Myometrial cell (primary cell): Measurements from ENCODE around the gene CHCT1. TPM values are rescaled to one million over a fixed set of nuclear protein-coding genes. Genes with fewer than 3 reads are reported as not detected.

Source experiments
- total RNA-seq: library from RNA; depleted of rRNA; stranded (reverse); fragments of >200 nt; gene quantifications from 2 replicates; pipeline ENCODE4 v1.2.3, GENCODE V29; 2015

Gene CHCT1
- total RNA-seq: not detected in 2 replicates

GRCh38 chr17:60422162-60422665 lies at the start of gene CHCT1:
Gene CHCT1, plus strand, starts transcription at chr17:60422489. Its CDS starts 104 bp downstream, at chr17:60422593.

GRCh38 chr17:60392042-60392844 lies 30.0 kb upstream of the CHCT1 start, which contains the start of gene USP32:
Gene USP32, minus strand, starts transcription at chr17:60392133. Its CDS starts 194 bp downstream, at chr17:60391939.

Other genes starting within 250 kb of the CHCT1 start
- gene USP32, start 30.4 kb upstream of the CHCT1 start, total RNA-seq: 27.7 and 34.6 TPM in 2 replicates
- gene APPBP2, start 103.8 kb downstream of the CHCT1 start, total RNA-seq: 23.9 and 30.5 TPM in 2 replicates
- gene PPM1D, start 177.7 kb downstream of the CHCT1 start, total RNA-seq: 7.1 and 8.9 TPM in 2 replicates